Ishikawa (cell line): ENCODE data around the gene GMEB2.

ENCODE experiments used
- CEBPB ChIP-seq: IDR thresholded peaks from 2 replicates; pipeline ENCODE4 v1.6.1; 2012
- CREB1 ChIP-seq: IDR thresholded peaks from 2 replicates; pipeline ENCODE4 v1.6.1; 2012; ENCODE audit warnings: low read depth
- EGR1 ChIP-seq: IDR thresholded peaks from 2 replicates; pipeline ENCODE4 v1.6.1; 2012
- EP300 ChIP-seq: IDR thresholded peaks from 2 replicates; pipeline ENCODE4 v1.6.1; 2012; ENCODE audit warnings: borderline replicate concordance
- FOXM1 ChIP-seq: IDR thresholded peaks from 2 replicates; pipeline ENCODE4 v1.6.1; 2012; ENCODE audit warnings: low read depth, borderline replicate concordance
- NFIC ChIP-seq: IDR thresholded peaks from 2 replicates; pipeline ENCODE4 v1.6.1; 2012
- RAD21 ChIP-seq: IDR thresholded peaks from 2 replicates; pipeline ENCODE4 v1.6.1; 2012; ENCODE audit warnings: low read depth
- TAF1 ChIP-seq: IDR thresholded peaks from 2 replicates; pipeline ENCODE4 v1.6.1; 2012; ENCODE audit warnings: low read depth, mild to moderate bottlenecking
- TCF12 ChIP-seq: IDR thresholded peaks from 2 replicates; pipeline ENCODE4 v1.6.1; 2012; ENCODE audit warnings: low read depth
- TEAD4 ChIP-seq: IDR thresholded peaks from 2 replicates; pipeline ENCODE4 v1.6.1; 2012
- YY1 ChIP-seq: IDR thresholded peaks from 2 replicates; pipeline ENCODE4 v1.6.1; 2012; ENCODE audit warnings: low read depth
- ZBTB7A ChIP-seq: IDR thresholded peaks from 2 replicates; pipeline ENCODE4 v1.6.1; 2012; ENCODE audit warnings: low read depth
- TF ChIP-seq, protein P1 (sequence below): IDR thresholded peaks from 2 replicates; pipeline ENCODE4 v1.6.1; 2012
- TF ChIP-seq, protein P2 (sequence below): IDR thresholded peaks from 2 replicates; pipeline ENCODE4 v1.6.1; 2012
- TF ChIP-seq, protein P3 (sequence below): IDR thresholded peaks from 2 replicates; pipeline ENCODE4 v1.6.1; 2012; ENCODE audit warnings: low read depth, mild to moderate bottlenecking

The GMEB2 gene

DNA sequence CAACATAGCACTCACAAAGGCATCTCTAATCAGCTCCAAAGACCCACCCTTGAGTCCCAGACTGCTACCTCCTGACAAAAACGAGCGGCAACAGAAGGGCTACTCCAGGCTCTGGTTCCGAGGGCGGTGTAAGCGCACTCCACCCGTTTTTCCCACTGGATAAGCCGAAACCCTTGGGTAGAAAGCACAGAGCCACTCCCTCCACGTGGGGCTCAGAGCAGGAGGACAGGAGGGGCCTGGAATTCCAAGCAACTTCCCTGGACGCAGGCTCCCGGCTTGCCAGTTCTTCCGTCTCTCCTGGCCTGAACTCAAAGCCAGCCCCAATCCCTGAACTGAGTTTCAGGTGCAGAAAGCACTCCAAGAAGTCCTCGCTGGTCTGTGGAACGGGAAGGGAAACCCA lies 7.4 kb downstream of the GMEB2 start:
- no peak for TF ChIP-seq CEBPB
- no peak for TF ChIP-seq YY1
- no peak for TF ChIP-seq EGR1
- TF ChIP-seq, protein P1, sequence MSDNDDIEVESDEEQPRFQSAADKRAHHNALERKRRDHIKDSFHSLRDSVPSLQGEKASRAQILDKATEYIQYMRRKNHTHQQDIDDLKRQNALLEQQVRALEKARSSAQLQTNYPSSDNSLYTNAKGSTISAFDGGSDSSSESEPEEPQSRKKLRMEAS, result no peak
- TF ChIP-seq TAF1, result no peak
- TF ChIP-seq FOXM1, result no peak
- TF ChIP-seq TCF12, result no peak
- TF ChIP-seq TEAD4, result no peak
- TF ChIP-seq, protein P2, sequence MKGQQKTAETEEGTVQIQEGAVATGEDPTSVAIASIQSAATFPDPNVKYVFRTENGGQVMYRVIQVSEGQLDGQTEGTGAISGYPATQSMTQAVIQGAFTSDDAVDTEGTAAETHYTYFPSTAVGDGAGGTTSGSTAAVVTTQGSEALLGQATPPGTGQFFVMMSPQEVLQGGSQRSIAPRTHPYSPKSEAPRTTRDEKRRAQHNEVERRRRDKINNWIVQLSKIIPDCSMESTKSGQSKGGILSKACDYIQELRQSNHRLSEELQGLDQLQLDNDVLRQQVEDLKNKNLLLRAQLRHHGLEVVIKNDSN, result no peak
- TF ChIP-seq NFIC, result no peak
- no peak for TF ChIP-seq RAD21
- no peak for TF ChIP-seq CREB1
- TF ChIP-seq, protein P3, sequence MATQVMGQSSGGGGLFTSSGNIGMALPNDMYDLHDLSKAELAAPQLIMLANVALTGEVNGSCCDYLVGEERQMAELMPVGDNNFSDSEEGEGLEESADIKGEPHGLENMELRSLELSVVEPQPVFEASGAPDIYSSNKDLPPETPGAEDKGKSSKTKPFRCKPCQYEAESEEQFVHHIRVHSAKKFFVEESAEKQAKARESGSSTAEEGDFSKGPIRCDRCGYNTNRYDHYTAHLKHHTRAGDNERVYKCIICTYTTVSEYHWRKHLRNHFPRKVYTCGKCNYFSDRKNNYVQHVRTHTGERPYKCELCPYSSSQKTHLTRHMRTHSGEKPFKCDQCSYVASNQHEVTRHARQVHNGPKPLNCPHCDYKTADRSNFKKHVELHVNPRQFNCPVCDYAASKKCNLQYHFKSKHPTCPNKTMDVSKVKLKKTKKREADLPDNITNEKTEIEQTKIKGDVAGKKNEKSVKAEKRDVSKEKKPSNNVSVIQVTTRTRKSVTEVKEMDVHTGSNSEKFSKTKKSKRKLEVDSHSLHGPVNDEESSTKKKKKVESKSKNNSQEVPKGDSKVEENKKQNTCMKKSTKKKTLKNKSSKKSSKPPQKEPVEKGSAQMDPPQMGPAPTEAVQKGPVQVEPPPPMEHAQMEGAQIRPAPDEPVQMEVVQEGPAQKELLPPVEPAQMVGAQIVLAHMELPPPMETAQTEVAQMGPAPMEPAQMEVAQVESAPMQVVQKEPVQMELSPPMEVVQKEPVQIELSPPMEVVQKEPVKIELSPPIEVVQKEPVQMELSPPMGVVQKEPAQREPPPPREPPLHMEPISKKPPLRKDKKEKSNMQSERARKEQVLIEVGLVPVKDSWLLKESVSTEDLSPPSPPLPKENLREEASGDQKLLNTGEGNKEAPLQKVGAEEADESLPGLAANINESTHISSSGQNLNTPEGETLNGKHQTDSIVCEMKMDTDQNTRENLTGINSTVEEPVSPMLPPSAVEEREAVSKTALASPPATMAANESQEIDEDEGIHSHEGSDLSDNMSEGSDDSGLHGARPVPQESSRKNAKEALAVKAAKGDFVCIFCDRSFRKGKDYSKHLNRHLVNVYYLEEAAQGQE, result no peak
- no peak for TF ChIP-seq EP300
- no peak for TF ChIP-seq ZBTB7A

DNA sequence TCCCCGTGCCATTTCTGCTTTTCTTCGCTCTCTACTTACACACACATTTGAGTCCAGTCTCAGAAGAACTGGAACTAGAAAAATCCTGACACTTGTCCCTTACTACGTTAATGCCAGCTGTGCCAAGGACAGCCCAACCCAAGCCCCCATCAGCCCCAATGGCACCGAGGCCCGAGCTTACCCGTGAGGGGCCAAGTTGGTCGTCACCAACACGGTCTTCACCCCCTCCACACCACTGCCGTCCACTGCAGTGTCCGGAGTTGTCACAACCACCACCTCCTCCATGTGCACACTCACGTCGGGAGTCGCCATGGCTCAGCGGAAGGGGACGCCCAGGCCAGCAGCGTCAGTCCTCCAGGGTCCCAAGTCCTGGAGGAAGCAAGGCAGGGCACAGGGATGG lies 7.8 kb downstream of the GMEB2 start:
- TF ChIP-seq CREB1, result no peak
- TF ChIP-seq, protein P2, result no peak
- TF ChIP-seq NFIC, result no peak
- TF ChIP-seq YY1, result no peak
- no peak for TF ChIP-seq TCF12
- no peak for TF ChIP-seq TEAD4
- TF ChIP-seq, protein P1, result no peak
- TF ChIP-seq FOXM1, result no peak
- TF ChIP-seq EP300, result no peak
- no peak for TF ChIP-seq TAF1
- no peak for TF ChIP-seq CEBPB
- no peak for TF ChIP-seq ZBTB7A
- TF ChIP-seq RAD21, result no peak
- no peak for TF ChIP-seq EGR1
- TF ChIP-seq, protein P3, result no peak

DNA sequence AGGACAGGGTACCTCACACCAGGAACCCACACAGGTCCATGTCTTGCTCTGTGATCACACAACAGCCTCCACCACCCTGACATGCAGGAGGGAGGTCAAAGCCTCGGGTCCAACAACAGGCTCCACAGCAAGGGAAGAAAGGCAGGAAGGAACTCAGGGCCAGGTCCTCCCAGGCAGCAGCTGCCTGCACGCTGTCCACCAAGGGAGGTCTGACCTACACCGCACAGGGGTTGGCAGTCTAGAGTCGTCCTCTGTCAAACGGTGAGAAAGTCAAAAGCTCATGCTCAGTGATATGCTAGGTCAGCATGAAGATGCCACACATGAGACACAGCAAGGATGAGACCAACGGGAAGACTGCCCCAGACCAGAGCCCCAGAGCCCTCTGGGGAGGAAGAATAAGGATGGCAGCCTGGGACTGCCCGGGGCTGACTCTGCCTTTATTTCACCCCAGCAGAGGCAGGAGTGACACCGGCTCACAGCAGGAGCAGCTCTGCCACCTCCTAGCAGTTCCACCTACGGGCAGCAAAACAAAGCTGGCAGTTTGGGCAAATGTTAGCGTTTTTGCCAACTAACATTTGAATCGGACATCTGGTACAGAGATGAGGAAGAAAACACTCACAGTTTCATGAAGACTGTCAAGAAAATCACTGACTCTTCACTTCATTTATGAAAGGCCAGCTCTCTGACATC lies 8.5 kb downstream of the GMEB2 start:
- TF ChIP-seq RAD21, result no peak
- TF ChIP-seq, protein P2, result no peak
- no peak for TF ChIP-seq TEAD4
- TF ChIP-seq TAF1, result no peak
- TF ChIP-seq FOXM1, result no peak
- TF ChIP-seq CEBPB, result no peak
- TF ChIP-seq, protein P3, result no peak
- TF ChIP-seq, protein P1, result no peak
- TF ChIP-seq CREB1, result no peak

DNA sequence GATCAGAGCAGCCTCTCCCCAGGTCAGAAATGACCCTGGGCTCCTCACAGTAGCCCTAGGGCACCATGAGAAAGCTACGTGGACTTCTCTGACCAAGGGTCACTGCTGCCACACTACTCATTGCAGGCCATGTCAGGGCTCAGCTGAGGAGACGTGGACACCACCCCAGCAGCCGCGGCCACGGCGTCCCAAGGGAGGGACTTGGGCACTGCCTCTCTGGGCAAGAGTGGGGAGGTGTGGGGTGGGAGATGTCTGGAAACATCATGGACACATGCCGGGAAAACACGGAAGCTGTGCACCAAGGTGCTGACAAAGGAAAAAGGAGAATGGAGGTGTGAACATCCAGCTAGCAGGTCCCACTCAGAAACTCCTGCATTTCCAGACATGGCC lies 9.0 kb downstream of the GMEB2 start:
- TF ChIP-seq TCF12, result no peak
- TF ChIP-seq, protein P1, result no peak
- TF ChIP-seq RAD21, result no peak
- TF ChIP-seq, protein P2, result no peak
- no peak for TF ChIP-seq CREB1
- no peak for TF ChIP-seq FOXM1
- no peak for TF ChIP-seq TEAD4
- no peak for TF ChIP-seq EP300
- no peak for TF ChIP-seq ZBTB7A
- no peak for TF ChIP-seq EGR1
- TF ChIP-seq TAF1, result no peak
- TF ChIP-seq NFIC, result no peak
- TF ChIP-seq, protein P3, result no peak
- TF ChIP-seq CEBPB, result no peak
- TF ChIP-seq YY1, result no peak
